Activated naive CD8-positive, alpha-beta T cell treated with anti-CD3 and anti-CD28 coated beads, Interleukin-2, amount 10 ng/mL, durations not matched to agents 7 days and 5 days (primary cell): ENCODE measurements around the gene NRXN3. TPM values are rescaled to one million over a fixed set of nuclear protein-coding genes. Genes with fewer than 3 reads are reported as not detected.

Experiments used
- ATAC-seq: fragments of 150-1000 bp; cut with Tn5 transposase; one replicate; pipeline ENCODE4 v1.10.0; 2021; ENCODE audit warnings: low read depth, moderate library complexity
- POLR2A ChIA-PET: fragments of 350-600 bp; sonication (Branson Sonifier 250); formaldehyde crosslinking; loops from one replicate; lab custom pipeline; 2021; ENCODE audit warnings: antibody characterized with exemption; lab: Charles Lee
- DNase-seq: peaks from one replicate; pipeline ENCODE4 v3.0.0; 2021
- H3K27ac Mint-ChIP-seq: one replicate; pipeline ENCODE4 v1.8.0; 2022; ENCODE audit warnings: mild to moderate bottlenecking, mixed read lengths
- H3K27me3 Mint-ChIP-seq: one replicate; pipeline ENCODE4 v1.8.0; 2022; ENCODE audit warnings: mild to moderate bottlenecking, moderate library complexity, mixed read lengths
- H3K36me3 Mint-ChIP-seq: one replicate; pipeline ENCODE4 v1.8.0; 2021; ENCODE audit warnings: mild to moderate bottlenecking, mixed read lengths
- H3K4me1 Mint-ChIP-seq: one replicate; pipeline ENCODE4 v1.8.0; 2021; ENCODE audit warnings: mixed read lengths
- H3K4me3 Mint-ChIP-seq: one replicate; pipeline ENCODE4 v1.8.0; 2022; ENCODE audit warnings: mild to moderate bottlenecking, moderate library complexity, mixed read lengths
- H3K9me3 Mint-ChIP-seq: one replicate; pipeline ENCODE4 v1.8.0; 2021; ENCODE audit warnings: mixed read lengths
- total RNA-seq, 2 experiments: library from RNA; stranded (reverse); gene quantifications; one replicate each; pipeline ENCODE4 v1.2.3, GENCODE V29; 2021

NRXN3 gene
- total RNA-seq, 2 experiments from 2014 or later, result not detected

- POLR2A ChIA-PET, result no interaction called here
- ATAC-seq (no peak), DNase-seq (no peak)
- H3K4me3 Mint-ChIP-seq, result no peak overlapping the region
- H3K27me3 Mint-ChIP-seq, result no peaks in the 10 kb centered on the region
- H3K4me1 Mint-ChIP-seq, result no peaks in the 10 kb centered on the region
- no peaks in the 10 kb centered on the region for H3K9me3 Mint-ChIP-seq
- no peak overlapping the region for H3K27ac Mint-ChIP-seq
- H3K36me3 Mint-ChIP-seq, result no peaks in the 10 kb centered on the region
These were observed 615.1 kb downstream of the NRXN3 start for GRCh38 chr14:78785265-78785664.

- H3K27ac Mint-ChIP-seq, result no peak overlapping the region
- no peaks in the 10 kb centered on the region for H3K4me1 Mint-ChIP-seq
- no peaks in the 10 kb centered on the region for H3K36me3 Mint-ChIP-seq
- no peak for DNase-seq
- no peak for ATAC-seq
- H3K9me3 Mint-ChIP-seq, result no peaks in the 10 kb centered on the region
- H3K4me3 Mint-ChIP-seq, result no peak overlapping the region
- no peaks in the 10 kb centered on the region for H3K27me3 Mint-ChIP-seq
- POLR2A ChIA-PET, result no interaction called here
These were observed 618.5 kb downstream of the NRXN3 start for GRCh38 chr14:78788467-78789360.

GRCh38 chr14:78790271-78790670 lies 620.1 kb downstream of the NRXN3 start:
- Mint-ChIP-seq H3K9me3 (no peaks in the 10 kb centered on the region), H3K36me3 (no peaks in the 10 kb centered on the region), H3K4me1 (no peaks in the 10 kb centered on the region), H3K27me3 (no peaks in the 10 kb centered on the region), H3K27ac (no peak overlapping the region), H3K4me3 (no peak overlapping the region)
- ATAC-seq, result no peak
- DNase-seq, result no peak
- POLR2A ChIA-PET, result no interaction called here

GRCh38 chr14:78798757-78799156 lies 628.6 kb downstream of the NRXN3 start:
- ATAC-seq (no peak), DNase-seq (no peak)
- no peak overlapping the region for H3K27ac Mint-ChIP-seq
- H3K9me3 Mint-ChIP-seq, result no peaks in the 10 kb centered on the region
- H3K27me3 Mint-ChIP-seq, result no peaks in the 10 kb centered on the region
- POLR2A ChIA-PET, result no interaction called here
- no peaks in the 10 kb centered on the region for H3K4me1 Mint-ChIP-seq
- no peaks in the 10 kb centered on the region for H3K36me3 Mint-ChIP-seq
- no peak overlapping the region for H3K4me3 Mint-ChIP-seq

GRCh38 chr14:78805570-78805969 lies 635.4 kb downstream of the NRXN3 start:
- no peak for ATAC-seq
- H3K27ac Mint-ChIP-seq, result no peak overlapping the region
- no peaks in the 10 kb centered on the region for H3K9me3 Mint-ChIP-seq
- no peak for DNase-seq
- no peaks in the 10 kb centered on the region for H3K4me1 Mint-ChIP-seq
- H3K27me3 Mint-ChIP-seq, result no peaks in the 10 kb centered on the region
- POLR2A ChIA-PET, result no interaction called here
- no peak overlapping the region for H3K4me3 Mint-ChIP-seq
- H3K36me3 Mint-ChIP-seq, result no peaks in the 10 kb centered on the region

GRCh38 chr14:78823035-78823434 lies 652.9 kb downstream of the NRXN3 start:
- POLR2A ChIA-PET, result no interaction called here
- ATAC-seq (no peak), DNase-seq (no peak)
- Mint-ChIP-seq H3K4me1 (no peaks in the 10 kb centered on the region), H3K9me3 (no peaks in the 10 kb centered on the region), H3K36me3 (no peaks in the 10 kb centered on the region), H3K27me3 (no peaks in the 10 kb centered on the region), H3K4me3 (no peak overlapping the region), H3K27ac (no peak overlapping the region)

GRCh38 chr14:78823516-78823915 lies 653.3 kb downstream of the NRXN3 start:
- no peak overlapping the region for H3K27ac Mint-ChIP-seq
- no peaks in the 10 kb centered on the region for H3K4me1 Mint-ChIP-seq
- H3K27me3 Mint-ChIP-seq, result no peaks in the 10 kb centered on the region
- no peak for ATAC-seq
- POLR2A ChIA-PET, result no interaction called here
- H3K36me3 Mint-ChIP-seq, result no peaks in the 10 kb centered on the region
- no peak overlapping the region for H3K4me3 Mint-ChIP-seq
- DNase-seq, result no peak
- no peaks in the 10 kb centered on the region for H3K9me3 Mint-ChIP-seq

GRCh38 chr14:78829274-78829673 lies 659.1 kb downstream of the NRXN3 start:
- H3K27ac Mint-ChIP-seq, result no peak overlapping the region
- DNase-seq, result no peak
- peaks cover 2% of the 10 kb centered on the region for H3K27me3 Mint-ChIP-seq
- ATAC-seq, result no peak
- H3K9me3 Mint-ChIP-seq, result peaks cover 2% of the 10 kb centered on the region
- H3K36me3 Mint-ChIP-seq, result no peaks in the 10 kb centered on the region
- POLR2A ChIA-PET, result no interaction called here
- H3K4me3 Mint-ChIP-seq, result no peak overlapping the region
- no peaks in the 10 kb centered on the region for H3K4me1 Mint-ChIP-seq

GRCh38 chr14:78834766-78835451 lies 664.7 kb downstream of the NRXN3 start:
- H3K4me1 Mint-ChIP-seq, result no peaks in the 10 kb centered on the region
- peaks cover 3% of the 10 kb centered on the region for H3K27me3 Mint-ChIP-seq
- no peaks in the 10 kb centered on the region for H3K9me3 Mint-ChIP-seq
- H3K36me3 Mint-ChIP-seq, result no peaks in the 10 kb centered on the region
- ATAC-seq (no peak), DNase-seq (no peak)
- H3K4me3 Mint-ChIP-seq, result no peak overlapping the region
- POLR2A ChIA-PET, result no interaction called here
- H3K27ac Mint-ChIP-seq, result no peak overlapping the region

GRCh38 chr14:78835909-78836308 lies 665.7 kb downstream of the NRXN3 start:
- Mint-ChIP-seq H3K36me3 (no peaks in the 10 kb centered on the region), H3K27ac (no peak overlapping the region), H3K4me3 (no peak overlapping the region), H3K27me3 (peaks cover 3% of the 10 kb centered on the region), H3K9me3 (no peaks in the 10 kb centered on the region), H3K4me1 (no peaks in the 10 kb centered on the region)
- no peak for ATAC-seq
- DNase-seq, result no peak
- POLR2A ChIA-PET, result no interaction called here

- Mint-ChIP-seq H3K9me3 (no peaks in the 10 kb centered on the region), H3K4me3 (no peak overlapping the region), H3K27me3 (peaks cover 3% of the 10 kb centered on the region), H3K36me3 (no peaks in the 10 kb centered on the region), H3K4me1 (no peaks in the 10 kb centered on the region), H3K27ac (no peak overlapping the region)
- POLR2A ChIA-PET, result no interaction called here
- ATAC-seq (no peak), DNase-seq (no peak)
These were observed 666.6 kb downstream of the NRXN3 start for GRCh38 chr14:78836777-78837176.

- Mint-ChIP-seq H3K36me3 (no peaks in the 10 kb centered on the region), H3K27ac (no peak overlapping the region), H3K27me3 (peaks cover 2% of the 10 kb centered on the region), H3K4me3 (no peak overlapping the region), H3K4me1 (no peaks in the 10 kb centered on the region), H3K9me3 (no peaks in the 10 kb centered on the region)
- POLR2A ChIA-PET, result no interaction called here
- DNase-seq (no peak), ATAC-seq (no peak)
These were observed 668.8 kb downstream of the NRXN3 start for GRCh38 chr14:78838959-78839358.

GRCh38 chr14:78840898-78841297 lies 670.7 kb downstream of the NRXN3 start:
- Mint-ChIP-seq H3K4me1 (no peaks in the 10 kb centered on the region), H3K36me3 (no peaks in the 10 kb centered on the region), H3K27me3 (no peaks in the 10 kb centered on the region), H3K27ac (no peak overlapping the region), H3K9me3 (no peaks in the 10 kb centered on the region), H3K4me3 (no peak overlapping the region)
- no peak for ATAC-seq
- POLR2A ChIA-PET, result no interaction called here
- no peak for DNase-seq

- POLR2A ChIA-PET, result no interaction called here
These were observed 677.6 kb downstream of the NRXN3 start for GRCh38 chr14:78847801-78848200.

More at GRCh38 chr14:78847801-78848200, 677.6 kb downstream of the NRXN3 start:
- Mint-ChIP-seq H3K4me3 (no peak overlapping the region), H3K27ac (no peak overlapping the region), H3K9me3 (no peaks in the 10 kb centered on the region), H3K27me3 (no peaks in the 10 kb centered on the region), H3K4me1 (no peaks in the 10 kb centered on the region), H3K36me3 (no peaks in the 10 kb centered on the region)
- DNase-seq (no peak), ATAC-seq (no peak)
